Hematopoietic multipotent progenitor cell treated with erythropoietin and hydrocortisone succinate and interleukin-3 and kit ligand, for 8 days (in vitro differentiated cells): ENCODE results near the gene GRK4.
"Not testable (repeated sequence)": the region's sequence is repeated elsewhere in the genome, so short reads cannot be mapped to it uniquely, and the experiment has no call there.

Experiments
- DNase-seq: peaks from one replicate; pipeline ENCODE4 v3.0.0-alpha.2; 2015

The GRK4 gene

DNA sequence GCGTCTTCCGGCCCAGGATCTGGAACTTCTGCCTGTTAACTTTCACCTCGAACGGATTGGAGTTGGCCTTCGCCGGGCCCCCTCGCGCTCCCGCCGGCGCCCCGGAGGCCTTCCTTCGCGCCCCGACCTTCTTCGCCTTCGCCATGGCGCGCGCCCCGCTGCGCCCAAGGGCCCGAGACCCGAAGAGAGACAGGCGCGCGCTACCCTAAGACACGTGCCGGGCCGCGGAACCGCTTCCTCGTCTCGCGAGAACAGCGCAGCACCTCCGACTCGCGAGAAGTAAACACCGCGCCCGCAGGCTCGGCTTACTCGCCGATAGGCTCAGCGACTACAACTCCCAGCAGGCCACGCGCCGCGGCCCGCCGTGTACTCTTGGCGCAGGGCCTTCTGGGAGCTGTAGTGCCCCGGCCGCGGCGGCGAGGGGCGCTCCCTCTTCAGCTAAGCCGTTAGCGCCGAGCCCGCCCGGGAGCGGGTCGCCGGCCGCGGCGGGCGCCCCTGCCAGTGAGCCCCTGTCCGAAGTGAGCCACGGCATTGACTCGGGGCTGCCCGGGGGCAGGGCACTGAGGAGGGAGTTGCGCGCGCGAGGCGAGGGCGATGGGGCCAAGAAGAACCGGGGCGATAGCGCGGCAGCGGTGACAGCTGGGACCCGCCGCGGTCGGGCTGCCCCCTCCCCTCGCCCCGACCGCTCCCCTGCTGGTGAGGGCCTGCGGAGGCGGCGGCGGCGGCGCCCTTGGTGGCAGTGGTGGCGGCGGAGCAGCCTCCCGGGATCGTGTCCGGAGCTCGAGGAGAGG is at the start of gene GRK4, which contains the start of gene NOP14:
GRK4 (plus strand) TSS at position 397 of the 791 bp plus-strand sequence. CDS start 500 bp downstream, outside the sequence.
NOP14 (minus strand) TSS at position 232 of the 791 bp plus-strand sequence; CDS start at position 145, 87 bp downstream.
- DNase-seq: peak; percentile 98

DNA sequence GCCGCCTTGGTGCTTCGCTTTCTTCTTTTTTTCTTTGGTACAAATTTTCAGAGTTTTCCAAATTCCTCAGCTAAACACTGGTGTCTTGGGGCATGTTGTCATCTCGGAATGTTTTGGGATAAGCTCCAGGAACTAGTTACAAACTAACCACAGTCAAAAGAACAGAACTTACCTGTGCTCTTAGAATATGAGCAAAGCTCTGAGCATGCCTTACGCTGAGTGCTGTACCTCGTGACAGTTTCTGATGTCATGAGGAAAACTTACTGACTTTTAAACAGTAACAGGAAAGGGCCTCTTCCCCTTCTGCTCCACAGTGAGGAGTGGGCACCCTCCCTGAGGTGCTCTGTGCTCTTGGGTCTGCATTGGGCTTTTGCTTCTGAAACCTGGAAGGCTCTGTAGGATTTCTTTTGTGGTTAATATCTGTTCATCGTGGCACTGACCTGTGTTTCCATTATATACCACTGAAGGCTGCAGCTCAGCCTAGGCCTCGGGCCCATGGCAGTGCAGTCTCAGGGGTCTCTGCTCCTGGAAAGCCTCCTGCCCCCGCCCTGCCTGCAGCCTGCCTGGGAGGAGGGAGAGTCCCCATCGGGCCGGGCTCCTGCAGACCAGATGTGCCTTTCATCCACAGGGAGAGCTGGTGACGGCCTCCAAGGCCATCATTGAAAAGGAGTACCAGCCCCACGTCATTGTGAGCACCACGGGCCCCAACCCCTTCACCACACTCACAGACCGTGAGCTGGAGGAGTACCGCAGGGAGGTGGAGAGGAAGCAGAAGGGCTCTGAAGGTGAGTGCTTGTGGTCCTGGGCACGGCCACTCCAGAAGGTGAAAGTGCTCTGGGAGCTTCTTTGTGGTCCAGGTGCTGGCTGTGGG is 48.9 kb upstream of the GRK4 start:
- no peak for DNase-seq

DNA sequence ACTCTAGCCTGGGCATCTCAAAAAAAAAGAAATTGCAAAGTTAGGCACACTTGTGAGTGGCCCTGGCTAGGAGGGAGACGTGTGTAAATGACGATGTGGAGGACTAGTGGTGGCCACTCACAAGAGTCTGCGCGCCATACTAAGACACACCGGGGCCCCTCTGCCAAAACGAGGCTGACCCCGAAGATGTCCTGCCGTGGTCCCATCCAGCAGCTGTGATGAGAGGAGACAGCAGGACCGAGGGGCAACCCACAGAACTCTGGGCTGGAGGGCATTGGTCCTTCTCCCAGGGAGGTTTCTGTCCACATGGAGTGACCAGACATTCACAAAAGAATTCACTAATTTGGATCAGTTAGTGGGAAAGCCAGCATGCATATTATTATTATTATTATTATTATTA is 47.6 kb upstream of the GRK4 start:
- no peak for DNase-seq

DNA sequence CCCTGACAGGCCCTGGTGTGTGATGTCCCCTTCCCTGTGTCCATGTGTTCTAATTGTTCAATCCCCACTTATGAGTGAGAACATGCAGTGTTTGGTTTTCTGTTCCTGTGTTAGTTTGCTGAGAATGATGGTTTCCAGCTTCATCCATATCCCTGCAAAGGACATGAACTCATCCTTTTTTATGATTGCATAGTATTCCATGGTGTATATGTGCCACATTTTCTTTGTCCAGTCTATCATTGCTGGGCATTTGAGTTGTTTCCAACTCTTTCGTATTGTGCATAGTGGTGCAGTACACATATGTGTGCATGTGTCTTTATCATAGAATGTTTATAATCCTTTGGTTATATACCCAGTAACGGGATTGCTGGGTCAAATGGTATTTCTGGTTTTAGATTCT is 46.7 kb upstream of the GRK4 start:
- not testable (repeated sequence) for DNase-seq

DNA sequence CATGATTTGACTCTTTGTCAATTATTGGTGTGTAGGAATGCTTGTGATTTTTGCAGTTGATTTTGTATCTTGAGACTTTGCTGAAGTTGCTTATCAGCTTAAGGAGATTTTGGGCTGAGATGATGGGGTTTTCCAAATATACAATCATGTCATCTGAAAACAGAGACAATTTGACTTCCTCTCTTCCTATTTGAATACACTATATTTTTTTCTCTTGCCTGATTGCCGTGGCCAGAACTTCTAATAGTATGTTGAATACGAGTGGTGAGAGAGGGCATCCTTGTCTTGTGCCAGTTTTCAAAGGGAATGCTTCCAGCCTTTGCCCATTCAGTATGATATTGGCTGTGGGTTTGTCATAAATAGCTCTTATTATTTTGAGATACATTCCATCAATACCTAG is 45.1 kb upstream of the GRK4 start:
- not testable (repeated sequence) for DNase-seq

DNA sequence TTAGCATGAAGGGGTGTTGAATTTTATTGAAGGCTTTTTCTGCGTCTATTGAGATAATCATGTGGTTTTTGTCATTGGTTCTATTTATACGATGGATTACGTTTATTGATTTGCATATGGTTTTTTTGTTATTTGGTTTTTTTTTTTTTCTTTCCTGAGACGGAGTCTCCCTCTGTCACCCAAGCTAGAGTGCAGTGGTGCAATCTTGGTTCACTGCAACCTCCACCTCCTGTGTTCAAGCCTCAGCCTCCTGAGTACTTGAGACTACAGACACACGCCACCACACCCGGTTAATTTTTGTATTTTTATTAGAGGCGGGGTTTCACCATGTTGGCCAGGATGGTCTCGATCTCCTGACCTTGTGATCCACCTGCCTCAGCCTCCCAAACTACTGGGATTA is 44.7 kb upstream of the GRK4 start:
- DNase-seq: not testable (repeated sequence)

DNA sequence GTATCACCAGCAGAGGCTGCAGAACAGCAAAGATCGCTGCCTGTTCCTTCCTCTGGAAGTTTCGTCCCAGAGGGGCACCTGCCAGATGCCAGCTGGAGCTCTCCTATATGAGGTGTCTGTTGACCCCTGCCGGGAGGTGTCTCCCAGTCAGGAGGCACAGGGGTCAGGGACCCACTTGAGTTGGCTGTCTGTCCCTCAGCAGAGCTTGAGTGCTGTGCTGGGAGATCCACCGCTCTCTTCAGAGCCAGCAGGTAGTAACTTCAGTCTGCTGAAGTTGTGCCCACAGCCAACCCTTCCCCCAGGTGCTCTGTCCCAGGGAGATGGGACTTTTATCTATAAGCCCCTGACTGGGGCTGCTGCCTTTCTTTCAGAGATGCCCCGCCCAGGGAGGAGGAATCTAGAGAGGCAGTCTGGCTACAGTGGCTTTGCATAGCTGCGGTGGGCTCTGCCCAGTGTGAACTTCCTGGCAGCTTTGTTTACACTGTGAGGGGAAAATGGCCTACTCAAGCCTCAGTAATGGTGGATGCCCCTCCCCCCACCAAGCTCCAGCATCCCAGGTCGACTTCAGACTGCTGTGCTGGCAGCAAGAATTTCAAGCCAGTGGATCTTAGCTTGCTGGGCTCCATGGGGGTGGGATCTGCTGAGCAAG is 40.8 kb upstream of the GRK4 start:
- peak; percentile 82 for DNase-seq

DNA sequence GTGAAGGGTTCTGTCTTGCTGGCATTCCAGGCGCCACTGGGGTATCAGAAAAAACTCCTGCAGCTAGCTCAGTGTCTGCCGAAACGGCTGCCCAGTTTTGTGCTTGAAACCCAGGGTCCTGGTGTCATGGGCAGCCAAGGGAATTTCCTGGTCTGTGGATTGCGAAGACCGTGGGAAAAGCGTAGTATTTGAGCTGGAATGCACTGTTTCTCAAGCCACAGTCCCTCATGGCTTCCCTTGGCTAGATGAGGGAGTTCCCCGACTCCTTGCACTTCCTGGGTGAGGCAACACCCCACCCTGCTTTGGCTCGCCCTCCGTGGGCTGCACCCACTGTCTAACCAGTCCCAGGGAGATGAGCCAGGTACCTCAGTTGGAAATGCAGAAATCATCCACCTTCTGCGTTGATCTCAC is 40.2 kb upstream of the GRK4 start:
- no peak for DNase-seq

DNA sequence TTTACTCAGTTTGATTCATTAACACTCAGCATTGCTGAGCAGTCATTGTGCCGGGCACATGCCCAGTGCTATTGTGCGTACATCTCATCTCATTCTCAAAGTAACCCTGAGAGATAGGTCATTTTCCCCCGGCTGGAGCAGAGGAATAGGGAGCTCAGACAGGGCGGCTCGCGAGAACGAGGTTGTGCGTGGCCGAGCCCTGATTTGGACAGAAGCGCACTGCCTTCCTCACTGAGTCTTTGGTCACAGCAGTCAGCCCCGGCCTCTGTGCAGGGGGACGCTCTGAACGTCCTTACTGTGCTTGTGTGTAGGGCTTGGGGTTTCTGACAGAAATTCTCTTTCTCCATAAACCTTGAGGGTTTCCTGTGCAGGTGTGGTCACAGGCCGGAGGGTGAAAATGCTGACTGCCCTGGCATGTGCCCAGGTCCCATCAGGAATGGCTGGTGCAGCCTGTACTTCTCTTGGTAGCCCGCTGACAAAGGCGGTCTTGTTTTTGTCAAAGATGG is 39.6 kb upstream of the GRK4 start:
- DNase-seq: no peak

DNA sequence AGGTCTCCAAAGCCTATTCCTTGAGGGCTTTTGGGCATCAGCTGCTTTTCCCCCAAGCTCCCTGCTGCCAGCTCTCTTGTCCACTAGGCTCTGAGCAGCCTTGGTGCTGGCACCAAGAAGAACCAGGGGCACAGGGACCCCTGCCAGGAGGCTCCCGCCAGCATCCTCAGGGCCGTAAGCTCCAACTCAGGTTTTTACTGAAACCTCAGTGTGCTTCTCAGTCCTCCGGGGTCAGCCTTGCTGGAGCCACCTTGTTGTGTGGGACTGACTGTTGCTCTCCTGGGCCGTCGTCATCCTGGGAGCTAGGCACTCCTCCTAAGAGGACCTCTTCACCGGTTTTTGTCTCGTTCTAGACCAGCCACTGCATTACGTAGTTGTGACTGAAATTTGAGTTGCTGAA is 39.1 kb upstream of the GRK4 start:
- no peak for DNase-seq

DNA sequence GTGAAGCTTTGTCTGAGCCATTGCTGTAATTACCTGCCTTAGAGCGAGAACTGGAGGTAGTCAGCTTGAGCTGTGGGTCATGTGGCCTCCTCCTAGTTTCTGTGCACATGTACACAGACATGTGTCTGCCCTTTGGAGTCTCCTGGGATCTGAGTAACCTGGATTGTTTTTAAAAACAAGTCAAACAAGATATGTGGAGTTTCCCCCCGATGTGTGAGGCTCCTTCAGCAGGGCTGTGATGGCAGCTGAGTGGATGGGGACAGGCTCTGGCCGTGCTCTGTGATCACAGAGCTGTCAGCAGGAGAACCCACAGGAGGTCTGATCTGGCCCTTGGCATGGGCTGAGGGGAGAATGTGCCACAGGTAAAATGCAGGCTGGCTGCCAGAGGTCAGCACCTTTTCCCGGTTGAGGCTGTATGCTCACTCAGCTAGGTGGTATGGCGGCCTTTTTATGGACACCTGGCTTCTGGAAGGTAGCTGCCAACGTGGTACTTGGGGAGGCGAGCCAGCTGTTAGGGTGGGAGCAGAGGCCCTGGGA is 38.5 kb upstream of the GRK4 start:
- no peak for DNase-seq

DNA sequence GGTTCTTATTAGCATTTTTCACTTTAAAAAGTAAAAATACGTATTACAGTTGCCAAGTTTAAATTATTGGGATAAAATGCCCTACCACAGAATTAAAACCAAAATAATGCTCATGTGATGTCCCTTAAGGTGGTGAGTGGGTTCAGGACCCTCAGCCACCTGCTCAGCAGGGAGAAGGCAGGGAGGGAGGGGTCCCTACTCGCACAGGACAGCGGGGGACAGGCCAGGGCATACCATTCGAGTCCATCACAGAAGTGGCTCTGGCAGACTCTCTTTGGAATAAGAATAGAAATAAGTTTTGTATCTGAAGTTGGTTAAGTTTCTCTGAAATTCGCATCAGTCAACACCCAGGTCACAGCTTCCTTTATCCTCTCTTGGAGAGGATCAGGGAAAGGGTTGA is 37.9 kb upstream of the GRK4 start:
- DNase-seq: no peak

DNA sequence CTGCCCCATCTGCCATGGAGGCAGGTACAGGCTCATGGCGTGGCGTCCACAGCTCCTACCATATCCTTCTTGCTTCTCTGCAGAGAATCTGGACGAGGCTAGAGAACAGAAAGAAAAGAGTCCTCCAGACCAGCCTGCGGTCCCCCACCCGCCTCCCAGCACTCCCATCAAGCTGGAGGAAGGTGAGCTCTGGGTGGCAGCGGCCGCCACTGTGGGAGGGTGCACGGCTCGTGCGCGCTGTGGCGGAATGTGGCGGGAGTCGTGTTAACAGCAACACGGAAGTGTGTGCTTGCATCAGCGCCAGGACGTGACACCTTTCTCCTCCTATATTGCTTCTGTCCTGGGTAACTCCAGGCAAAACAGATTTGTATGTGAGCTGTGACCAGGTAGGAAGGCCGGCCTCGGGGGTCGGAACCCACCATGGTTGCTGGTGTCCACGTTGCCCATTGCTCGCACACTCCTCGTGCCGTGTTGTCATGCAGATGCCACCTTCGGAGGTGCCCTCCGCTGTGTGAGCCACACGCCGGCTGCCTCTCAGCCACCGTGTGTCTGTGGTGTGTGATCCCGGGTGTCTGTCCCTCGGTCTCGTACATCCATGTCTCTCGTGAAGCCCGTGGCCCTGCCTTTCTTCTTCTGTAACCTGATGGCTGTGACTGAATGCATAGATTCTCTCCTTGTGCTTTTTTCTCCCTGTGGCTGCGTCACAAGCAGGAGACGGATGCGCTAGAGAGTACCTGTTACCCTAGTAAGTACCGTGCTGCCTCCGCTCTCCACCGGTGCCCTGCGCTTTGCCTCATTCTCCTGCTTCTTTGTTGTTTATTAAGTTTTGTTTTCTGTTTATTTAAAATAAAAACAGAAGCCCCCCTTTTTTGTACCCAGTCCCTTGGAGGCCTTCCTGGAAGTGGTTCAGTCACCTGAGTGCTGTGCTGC is 37.2 kb upstream of the GRK4 start:
- DNase-seq: no peak

DNA sequence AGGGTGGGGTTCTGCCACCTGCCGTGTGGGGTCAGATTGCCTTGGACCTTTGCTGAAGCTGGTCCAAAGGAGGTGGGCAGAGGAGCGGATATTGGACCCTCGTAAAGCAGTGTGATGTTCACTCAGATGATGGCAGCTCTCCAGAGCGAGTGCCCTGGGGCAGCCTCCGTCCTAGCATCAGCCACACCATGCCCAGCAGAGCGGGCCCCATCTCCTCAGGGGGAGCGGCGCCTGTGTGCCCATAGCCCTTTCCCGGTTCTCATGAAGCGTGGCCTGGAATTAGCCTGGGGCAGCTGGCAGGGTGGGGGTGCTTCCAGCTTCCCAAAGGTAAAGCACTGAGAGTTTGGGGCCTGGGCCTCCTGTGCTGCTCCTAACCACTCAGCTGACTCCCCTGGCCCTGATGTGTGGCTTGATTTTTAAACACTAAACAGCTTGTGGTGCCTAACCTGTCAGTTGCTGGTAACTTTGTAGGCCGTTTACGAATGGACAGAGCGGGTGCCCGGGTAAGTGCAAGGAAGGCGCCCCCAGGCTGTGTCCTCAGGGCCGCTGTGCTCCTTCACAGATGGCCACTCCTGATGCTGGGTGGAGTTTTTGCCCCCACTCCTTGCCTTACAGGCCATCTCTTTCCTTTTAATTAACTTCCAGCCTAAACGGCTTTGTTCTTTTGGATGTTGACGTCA is 36.2 kb upstream of the GRK4 start:
- no peak for DNase-seq

DNA sequence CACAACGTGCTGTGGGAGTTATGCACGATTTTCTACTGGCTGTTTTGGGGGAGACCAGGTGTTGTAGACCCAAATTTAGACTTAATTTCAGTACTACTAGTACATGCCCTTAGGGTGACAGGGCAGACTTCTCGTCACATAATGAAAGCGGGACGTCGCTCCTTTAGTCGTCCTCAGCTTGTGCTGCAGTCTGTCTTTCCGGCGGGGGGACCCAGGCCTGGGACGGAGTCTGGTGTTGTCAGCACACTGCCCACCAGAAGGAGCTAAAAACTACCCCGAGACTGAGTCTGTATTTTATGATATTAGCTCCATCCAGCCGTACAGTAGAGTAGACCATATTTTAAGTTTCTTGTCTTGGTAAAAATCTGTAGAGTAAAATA is 35.7 kb upstream of the GRK4 start:
- no peak for DNase-seq

DNA sequence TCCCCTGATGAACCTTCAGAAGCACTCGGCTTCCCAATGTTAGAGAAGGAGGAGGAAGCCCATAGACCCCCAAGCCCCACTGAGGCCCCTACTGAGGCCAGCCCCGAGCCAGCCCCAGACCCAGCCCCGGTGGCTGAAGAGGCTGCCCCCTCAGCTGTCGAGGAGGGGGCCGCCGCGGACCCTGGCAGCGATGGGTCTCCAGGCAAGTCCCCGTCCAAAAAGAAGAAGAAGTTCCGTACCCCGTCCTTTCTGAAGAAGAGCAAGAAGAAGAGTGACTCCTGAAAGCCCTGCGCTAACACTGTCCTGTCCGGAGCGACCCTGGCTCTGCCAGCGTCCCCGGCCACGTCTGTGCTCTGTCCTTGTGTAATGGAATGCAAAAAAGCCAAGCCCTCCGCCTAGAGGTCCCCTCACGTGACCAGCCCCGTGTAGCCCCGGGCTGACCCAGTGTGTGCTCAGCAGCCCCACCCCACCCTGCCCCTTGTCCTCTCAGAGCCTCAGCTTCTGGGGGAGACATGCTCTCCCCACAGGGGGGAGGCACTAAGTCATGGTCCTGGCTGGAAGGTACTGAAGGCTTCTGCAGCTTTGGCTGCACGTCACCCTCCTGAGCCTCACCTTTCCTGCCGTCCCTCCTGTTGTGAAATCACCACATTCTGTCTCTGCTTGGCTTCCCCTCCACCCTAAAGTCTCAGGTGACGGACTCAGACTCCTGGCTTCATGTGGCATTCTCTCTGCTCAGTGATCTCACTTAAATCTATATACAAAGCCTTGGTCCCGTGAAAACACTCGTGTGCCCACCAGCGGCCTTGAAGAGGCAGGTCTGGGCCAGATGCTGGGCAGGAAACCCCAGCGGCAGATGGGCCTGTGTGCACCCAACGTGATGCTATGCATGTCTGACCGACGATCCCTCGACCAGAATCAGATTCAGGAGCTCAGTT is 34.9 kb upstream of the GRK4 start:
- no peak for DNase-seq

DNA sequence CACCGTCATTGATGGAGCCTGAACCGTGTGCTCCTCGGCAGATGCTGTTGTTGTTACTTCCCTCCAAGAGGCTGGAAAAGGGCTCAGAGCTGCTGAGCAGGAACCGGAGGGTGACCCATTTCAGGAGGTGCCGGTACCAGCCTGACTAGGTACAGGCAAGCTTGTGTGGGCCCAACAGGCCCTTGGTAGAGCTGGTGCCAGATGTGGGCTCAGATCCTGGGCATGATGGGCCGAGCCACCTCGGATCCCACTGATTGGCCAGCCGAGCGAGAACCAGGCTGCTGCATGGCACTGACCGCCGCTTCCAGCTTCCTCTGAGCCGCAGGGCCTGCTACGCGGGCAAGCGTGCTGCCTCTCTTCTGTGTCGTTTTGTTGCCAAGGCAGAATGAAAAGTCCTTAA is 33.9 kb upstream of the GRK4 start:
- no peak for DNase-seq

DNA sequence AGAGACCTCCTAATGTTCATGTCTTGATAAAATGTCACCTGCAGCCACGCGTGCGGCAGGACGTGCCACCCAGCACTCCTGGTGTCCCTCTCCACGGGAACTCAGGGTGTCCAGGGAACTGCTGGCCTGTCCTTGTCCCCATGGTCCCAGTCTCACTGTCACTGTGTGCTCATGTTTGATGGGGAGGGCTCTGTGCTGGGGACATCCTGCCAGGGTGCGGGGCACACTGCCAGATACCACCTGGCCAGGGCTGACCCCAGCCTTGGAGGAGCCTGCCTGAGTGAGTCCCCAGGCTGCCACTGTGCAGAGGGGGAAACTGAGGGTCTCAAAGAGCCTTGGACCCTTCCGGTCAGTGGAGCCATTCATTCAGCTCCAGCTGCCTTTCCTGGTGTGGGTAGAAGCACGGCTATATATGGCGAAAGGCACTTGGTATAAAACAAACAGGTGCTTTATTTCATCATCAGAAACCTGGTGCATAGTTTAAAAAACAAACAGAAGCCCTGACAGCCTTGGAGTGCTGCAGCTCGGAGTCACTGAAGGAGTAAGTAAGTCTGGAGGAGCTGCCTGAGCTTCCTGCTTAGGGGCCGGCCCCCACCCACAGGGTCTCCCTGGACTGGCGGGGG is 33.1 kb upstream of the GRK4 start:
- DNase-seq: no peak

DNA sequence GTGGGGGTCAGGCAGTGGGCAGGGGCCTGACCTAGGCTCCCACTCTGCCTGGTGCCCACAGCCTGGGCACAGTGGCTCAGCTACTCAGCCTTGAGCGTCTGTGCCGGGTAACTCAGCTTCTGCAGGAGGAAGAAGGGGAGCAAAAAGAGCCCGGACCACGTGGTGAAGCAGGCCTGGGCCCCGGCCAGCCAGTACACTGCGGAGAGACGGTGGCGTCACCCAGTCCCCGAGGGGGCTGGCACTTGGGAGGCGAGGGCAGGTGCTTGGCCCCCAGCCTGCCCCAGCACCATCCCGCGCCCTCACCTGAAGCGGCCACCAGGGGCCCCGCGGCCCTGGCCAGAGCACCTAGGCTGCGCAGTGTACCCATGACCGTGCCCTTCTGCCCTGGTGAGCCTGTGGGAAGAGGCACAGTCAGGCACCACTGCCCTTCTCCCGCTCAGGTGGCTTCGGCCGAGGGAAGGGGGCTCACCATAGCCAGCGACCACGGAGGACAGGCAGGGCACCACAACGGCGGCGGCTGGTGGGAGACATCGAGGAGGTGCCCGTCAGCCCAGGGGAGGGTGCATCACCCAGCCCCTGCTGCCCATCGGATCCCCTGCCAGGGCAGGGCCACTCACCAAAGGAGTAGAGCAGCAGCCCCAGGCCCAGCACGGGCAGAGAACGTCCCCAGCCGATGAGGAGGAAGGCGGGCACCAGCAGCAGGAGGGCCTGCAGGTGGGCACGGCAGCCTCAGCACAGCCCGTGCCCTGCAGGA is 32.4 kb upstream of the GRK4 start:
- DNase-seq: no peak
